SK-N-SH (cell line): ENCODE results near the gene SNIP1. TPM values are rescaled to one million over a fixed set of nuclear protein-coding genes. Genes with fewer than 3 reads are reported as not detected.

Source experiments
- CTCF ChIA-PET: fragments of 300-600, 350-600 bp; formaldehyde crosslinking; extraction: SDS; loops from one replicate; lab custom pipeline; 2021; lab: Yijun Ruan, JAX
- POLR2A ChIA-PET: fragments of 350-600 bp; sonication (Branson Sonifier 250); formaldehyde crosslinking; extraction: SDS; loops from one replicate; lab custom pipeline; 2020; ENCODE audit warnings: antibody characterized with exemption, inconsistent platforms; lab: Yijun Ruan, JAX
- DNase-seq: peaks from one replicate; pipeline ENCODE4 v3.0.0; 2012
- H2AFZ ChIP-seq: fragments of 200-600 bp; sonication (generic); 2 replicates; pipeline ENCODE4 v1.8.1; 2016; ENCODE audit warnings: antibody characterized with exemption, mild to moderate bottlenecking, low read depth
- H3F3A ChIP-seq: fragments of 200-600 bp; sonication (generic); replicated peaks from 2 replicates; pipeline ENCODE3; 2016; ENCODE audit warnings: antibody characterized with exemption, mild to moderate bottlenecking; ENCODE audit not compliant: insufficient read depth
- H3K27ac ChIP-seq, 2 experiments: fragments of 200-500 bp in 1 of 2; fragments of 200-600 bp in 1 of 2; sonication (Bioruptor generic) in 1 of 2; sonication (generic), shearing (Covaris generic) in 1 of 2; 2 replicates each; pipeline versions ENCODE4 v1.5.1 to v1.6.1; 2014 to 2016; ENCODE audit warnings: low read depth in 2 of 2, inconsistent platforms in 1 of 2, low read length in 1 of 2, mild to moderate bottlenecking in 1 of 2, mixed read lengths in 1 of 2
- H3K27me3 ChIP-seq: fragments of 200-600 bp; sonication (generic), shearing (Covaris generic); 2 replicates; pipeline ENCODE4 v1.6.1; 2016; ENCODE audit warnings: mixed run types; ENCODE audit not compliant: insufficient read depth
- H3K36me3 ChIP-seq, 2 experiments: fragments of 200-500 bp in 1 of 2; fragments of 200-600 bp in 1 of 2; sonication (Bioruptor generic) in 1 of 2; sonication (generic) in 1 of 2; replicated peaks in 1 of 2; 2 replicates each; pipeline versions ENCODE3 to v1.5.1; 2014 to 2016; ENCODE audit warnings: low read length in 1 of 2, mild to moderate bottlenecking in 1 of 2; ENCODE audit not compliant: insufficient read depth in 2 of 2, control insufficient read depth in 1 of 2
- H3K4me1 ChIP-seq, 2 experiments: fragments of 200-500 bp in 1 of 2; fragments of 200-600 bp in 1 of 2; sonication (Bioruptor generic) in 1 of 2; sonication (generic), shearing (Covaris generic) in 1 of 2; 2 replicates each; pipeline versions ENCODE4 v1.5.1 to v1.6.1; 2014 to 2016; ENCODE audit warnings: low read depth in 1 of 2, low read length in 1 of 2, mixed run types in 1 of 2; ENCODE audit not compliant: insufficient read depth in 2 of 2, control insufficient read depth in 1 of 2
- H3K4me2 ChIP-seq: fragments of 200-600 bp; sonication (generic), shearing (Covaris generic); 2 replicates; pipeline ENCODE4 v1.6.1; 2017; ENCODE audit warnings: mixed run types
- H3K4me3 ChIP-seq, 2 experiments: fragments of 200-500 bp in 1 of 2; fragments of 200-600 bp in 1 of 2; sonication (Bioruptor generic) in 1 of 2; sonication (generic), shearing (Covaris generic) in 1 of 2; 2 replicates each; pipeline versions ENCODE4 v1.5.1 to v1.8.1; 2014 to 2016; ENCODE audit warnings: low read depth in 2 of 2, inconsistent platforms in 1 of 2, low read length in 1 of 2, mild to moderate bottlenecking in 1 of 2, mixed read lengths in 1 of 2, moderate library complexity in 1 of 2
- H3K79me2 ChIP-seq: fragments of 200-600 bp; sonication (generic); 2 replicates; pipeline ENCODE4 v1.8.1; 2017; ENCODE audit warnings: mild to moderate bottlenecking; ENCODE audit not compliant: insufficient read depth
- H3K9ac ChIP-seq: fragments of 200-600 bp; sonication (generic); 2 replicates; pipeline ENCODE4 v1.6.1; 2017; ENCODE audit warnings: mixed run types
- H3K9me2 ChIP-seq: fragments of 200-600 bp; sonication (generic); 2 replicates; pipeline ENCODE4 v1.6.1; 2017; ENCODE audit warnings: mixed run types
- H3K9me3 ChIP-seq: fragments of 200-600 bp; sonication (generic); 2 replicates; pipeline ENCODE4 v1.6.1; 2017; ENCODE audit warnings: mixed run types, mild to moderate bottlenecking, moderate library complexity
- H4K20me1 ChIP-seq: fragments of 200-600 bp; sonication (generic); 2 replicates; pipeline ENCODE4 v1.6.1; 2017; ENCODE audit warnings: mild to moderate bottlenecking, mixed run types; ENCODE audit not compliant: insufficient read depth
- CHD2 ChIP-seq: fragments of 150-350 bp; IDR thresholded peaks from 2 replicates; pipeline ENCODE4 v1.6.1; 2018; ENCODE audit warnings: low read length; ENCODE audit not compliant: partially characterized antibody
- FOSL2 ChIP-seq: IDR thresholded peaks from 2 replicates; pipeline ENCODE4 v1.4.0; 2012; ENCODE audit warnings: low read depth, mild to moderate bottlenecking, moderate library complexity, borderline replicate concordance
- FOXM1 ChIP-seq: IDR thresholded peaks from 2 replicates; pipeline ENCODE4 v1.4.0; 2012; ENCODE audit warnings: low read depth, mild to moderate bottlenecking
- GABPA ChIP-seq: IDR thresholded peaks from 2 replicates; pipeline ENCODE4 v1.4.0; 2012; ENCODE audit warnings: low read depth, mild to moderate bottlenecking
- GATA2 ChIP-seq: sonication (generic); formaldehyde crosslinking; IDR thresholded peaks from 2 replicates; pipeline ENCODE4 v1.5.0; 2020; ENCODE audit warnings: mild to moderate bottlenecking, missing genetic modification reagents
- POLR2AphosphoS5 ChIP-seq: IDR thresholded peaks from 2 replicates; pipeline ENCODE4 v1.6.1; 2012; ENCODE audit warnings: low read depth, low read length
- RAD21 ChIP-seq: IDR thresholded peaks from 2 replicates; pipeline ENCODE4 v1.6.1; 2012; ENCODE audit warnings: mild to moderate bottlenecking, low read length
- RCOR1 ChIP-seq: fragments of 150-350 bp; IDR thresholded peaks from 2 replicates; pipeline ENCODE4 v1.6.1; 2017; ENCODE audit warnings: antibody characterized with exemption, low read length
- RFX5 ChIP-seq: IDR thresholded peaks from 2 replicates; pipeline ENCODE4 v1.6.1; 2012; ENCODE audit warnings: mild to moderate bottlenecking, improper control_type of control experiment, low read length
- SIN3A ChIP-seq: IDR thresholded peaks from 2 replicates; pipeline ENCODE4 v1.6.1; 2012; ENCODE audit warnings: low read depth, mild to moderate bottlenecking, low read length, moderate library complexity, borderline replicate concordance
- TAF1 ChIP-seq: IDR thresholded peaks from 2 replicates; pipeline ENCODE4 v1.6.1; 2012; ENCODE audit warnings: low read depth, mild to moderate bottlenecking, low read length, moderate library complexity, borderline replicate concordance
- YY1 ChIP-seq: IDR thresholded peaks from 2 replicates; pipeline ENCODE4 v1.4.0; 2012; ENCODE audit warnings: low read depth, mild to moderate bottlenecking
- WGBS: methylation state at CpG from one replicate; pipeline ENCODE4 v1.1.6; 2017; ENCODE audit warnings: low lambda C conversion rate; 5-methylcytosine and 5-hydroxymethylcytosine counted together
- polyA plus RNA-seq, 3 experiments: library from polyadenylated mRNA; depleted of rRNA; stranded (reverse); fragments of >200 nt; gene quantifications; 2 replicates each; pipeline ENCODE4 v1.2.3, GENCODE V29; 2012
- TF ChIP-seq, protein P1 (sequence below): IDR thresholded peaks from 2 replicates; pipeline ENCODE4 v1.6.1; 2012; ENCODE audit warnings: mild to moderate bottlenecking, low read depth, low read length, moderate library complexity
- TF ChIP-seq, protein P2 (sequence below): fragments of 150-350 bp; IDR thresholded peaks from 2 replicates; pipeline ENCODE4 v1.6.1; 2017; ENCODE audit warnings: antibody characterized with exemption, low read length, low read depth, borderline replicate concordance
- TF ChIP-seq, protein P3 (sequence below): IDR thresholded peaks from 2 replicates; pipeline ENCODE4 v1.4.0; 2012; ENCODE audit warnings: low read depth
- TF ChIP-seq, protein P4 (sequence below): IDR thresholded peaks from 2 replicates; pipeline ENCODE4 v1.4.0; 2012; ENCODE audit warnings: low read depth, borderline replicate concordance

Gene SNIP1
- polyA plus RNA-seq, 1 of the 3 experiments (the other 2 are of a cell fraction): 10.2 TPM

DNA sequence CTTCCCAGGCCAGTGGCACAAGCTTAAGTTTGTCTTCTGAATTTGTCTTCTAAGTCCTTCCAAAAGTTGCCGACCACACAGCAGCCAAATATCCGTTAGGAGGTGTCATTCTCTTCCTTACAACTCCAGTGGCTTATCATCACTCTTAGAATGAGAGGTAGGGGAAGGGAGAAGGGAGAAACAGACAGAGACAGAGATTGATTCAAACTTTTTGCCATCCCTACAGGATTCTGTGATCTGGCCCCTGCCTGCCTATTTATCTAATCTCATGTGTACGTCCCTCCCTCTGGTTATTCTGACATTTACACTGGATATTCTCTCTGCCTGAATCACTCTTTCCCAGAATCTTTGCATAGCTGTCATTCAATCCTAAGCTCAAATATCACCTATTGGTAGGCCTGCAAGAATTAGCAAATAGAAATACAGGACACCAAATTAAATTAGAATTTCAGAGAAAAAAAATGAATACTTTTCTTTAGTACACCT lies 42.1 kb upstream of the SNIP1 start:
- CTCF ChIA-PET: interaction anchor here (0.9 to 1.5 kb wide), 3 partner anchors 10 to 86 kb away, joined by 3 to 12 read pairs (median 4); no protein-coding TSS in a partner anchor
- peak overlapping the region; percentile 99 for H3K4me2 ChIP-seq
- peak overlapping the region; percentile 84 to 87 for H3K4me3 ChIP-seq
- POLR2A ChIA-PET: interaction anchor here (1.4 kb wide), 2 partner anchors 96 to 111 kb away, joined by 3 to 6 read pairs; partner anchors contain the start of gene CDCA8
- WGBS: 8% methylated on average over 3 of the region's 3 CpGs
- no peaks in the 10 kb centered on the region for H3F3A ChIP-seq
- H3K27me3 ChIP-seq: no peaks in the 10 kb centered on the region
- peaks cover 8% of the 10 kb centered on the region for H4K20me1 ChIP-seq
- H3K4me1 ChIP-seq: peaks cover 10 to 24% of the 10 kb centered on the region in 2 experiments; a peak in 3 of 4 replicates
- H3K9ac ChIP-seq: peak overlapping the region; percentile 86
- H3K9me3 ChIP-seq: no peaks in the 10 kb centered on the region
- TF ChIP-seq GATA2 (CRISPR knock-in tag) (no peak), FOXM1 (no peak), SIN3A (no peak)
- peak overlapping the region; percentile 77 to 80 for H3K27ac ChIP-seq
- peak overlapping the region; percentile 95 for H2AFZ ChIP-seq
- H3K36me3 ChIP-seq: peaks cover 21 to 24% of the 10 kb centered on the region in 2 experiments
- peaks cover 43% of the 10 kb centered on the region for H3K79me2 ChIP-seq
- DNase-seq: no peak
- no peaks in the 10 kb centered on the region for H3K9me2 ChIP-seq

DNA sequence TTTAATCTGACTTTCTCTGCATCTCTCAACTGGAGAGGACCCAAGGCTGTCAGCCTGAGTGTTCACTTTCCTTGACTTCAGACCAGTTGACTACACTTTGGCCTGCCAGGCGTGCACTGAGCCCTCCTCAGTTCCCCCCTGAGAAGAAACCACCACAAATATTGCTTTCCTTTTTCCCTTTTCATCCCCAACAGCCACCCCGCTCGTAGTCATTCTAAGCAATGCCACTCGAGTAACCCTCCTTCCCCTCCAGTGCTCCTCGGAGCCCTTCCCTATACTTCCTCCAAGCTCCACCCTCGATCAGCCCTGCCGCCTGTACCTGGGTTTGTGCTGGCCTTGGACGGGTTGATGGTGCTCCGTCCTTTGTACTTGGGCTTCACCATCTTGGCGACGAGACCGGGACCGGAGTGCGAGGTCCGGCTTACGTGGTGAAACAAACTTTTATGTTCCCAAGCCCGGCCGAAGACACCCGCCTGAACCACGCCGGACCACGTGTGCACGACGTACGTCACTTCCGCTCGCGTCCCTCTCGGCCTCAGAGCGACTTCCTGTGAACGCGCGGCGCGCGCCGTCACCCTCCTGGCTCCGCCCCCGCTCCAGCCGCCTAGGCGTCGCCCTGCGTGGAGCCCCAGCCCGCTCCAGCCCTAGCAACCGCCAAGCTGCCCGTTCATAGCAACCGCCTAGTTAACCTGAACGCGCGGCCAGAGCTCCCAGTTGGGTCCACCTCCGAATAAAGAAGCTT lies 41.5 kb upstream of the SNIP1 start, which contains the start of gene GNL2:
Gene GNL2, minus strand, starts transcription at position 498 of the 742 bp plus-strand sequence. Its CDS starts 115 bp downstream, at position 383.
- peaks cover 8% of the 10 kb centered on the region for H4K20me1 ChIP-seq
- under 1% methylated on average over 27 of the region's 51 CpGs for WGBS
- peak within 1 kb of the TSS; percentile 95 for H2AFZ ChIP-seq
- H3K4me1 ChIP-seq: peaks cover 10 to 24% of the 10 kb centered on the region in 2 experiments; a peak in 3 of 4 replicates
- peak within 1 kb of the TSS; percentile 77 to 80 for H3K27ac ChIP-seq
- H3K4me2 ChIP-seq: peak within 1 kb of the TSS; percentile 99
- no peaks in the 10 kb centered on the region for H3K9me2 ChIP-seq
- no peaks in the 10 kb centered on the region for H3F3A ChIP-seq
- H3K79me2 ChIP-seq: peaks cover 43% of the 10 kb centered on the region
- no peaks in the 10 kb centered on the region for H3K9me3 ChIP-seq
- peak within 1 kb of the TSS; percentile 84 to 87 for H3K4me3 ChIP-seq
- peak; percentile 96 for DNase-seq
- no peaks in the 10 kb centered on the region for H3K27me3 ChIP-seq
- H3K36me3 ChIP-seq: peaks cover 24 to 30% of the 10 kb centered on the region in 2 experiments
- peak within 1 kb of the TSS; percentile 86 for H3K9ac ChIP-seq
- POLR2A ChIA-PET: interaction anchor here (0.8 to 1.4 kb wide), 3 partner anchors 95 to 111 kb away, joined by 3 to 6 read pairs (median 3); partner anchors contain the start of gene CDCA8
- CTCF ChIA-PET: interaction anchor here (0.9 to 1.5 kb wide), 3 partner anchors 9 to 87 kb away, joined by 3 to 12 read pairs (median 4); no protein-coding TSS in a partner anchor
- TF ChIP-seq RFX5 (no peak), FOXM1 (no peak), YY1 (no peak), RCOR1 (0 out of 2 replicates have a peak, but pooled peaks have one; percentile 5), SIN3A (0 out of 2 replicates have a peak, but pooled peaks have one; percentile 89), RAD21 (no peak), CHD2 (peak; percentile 29), POLR2AphosphoS5 (peak; percentile 94), TAF1 (peak; percentile 68; the same call in 1 of the 2 replicates), FOSL2 (no peak), GABPA (peak; percentile 89)
- TF ChIP-seq, protein P1, sequence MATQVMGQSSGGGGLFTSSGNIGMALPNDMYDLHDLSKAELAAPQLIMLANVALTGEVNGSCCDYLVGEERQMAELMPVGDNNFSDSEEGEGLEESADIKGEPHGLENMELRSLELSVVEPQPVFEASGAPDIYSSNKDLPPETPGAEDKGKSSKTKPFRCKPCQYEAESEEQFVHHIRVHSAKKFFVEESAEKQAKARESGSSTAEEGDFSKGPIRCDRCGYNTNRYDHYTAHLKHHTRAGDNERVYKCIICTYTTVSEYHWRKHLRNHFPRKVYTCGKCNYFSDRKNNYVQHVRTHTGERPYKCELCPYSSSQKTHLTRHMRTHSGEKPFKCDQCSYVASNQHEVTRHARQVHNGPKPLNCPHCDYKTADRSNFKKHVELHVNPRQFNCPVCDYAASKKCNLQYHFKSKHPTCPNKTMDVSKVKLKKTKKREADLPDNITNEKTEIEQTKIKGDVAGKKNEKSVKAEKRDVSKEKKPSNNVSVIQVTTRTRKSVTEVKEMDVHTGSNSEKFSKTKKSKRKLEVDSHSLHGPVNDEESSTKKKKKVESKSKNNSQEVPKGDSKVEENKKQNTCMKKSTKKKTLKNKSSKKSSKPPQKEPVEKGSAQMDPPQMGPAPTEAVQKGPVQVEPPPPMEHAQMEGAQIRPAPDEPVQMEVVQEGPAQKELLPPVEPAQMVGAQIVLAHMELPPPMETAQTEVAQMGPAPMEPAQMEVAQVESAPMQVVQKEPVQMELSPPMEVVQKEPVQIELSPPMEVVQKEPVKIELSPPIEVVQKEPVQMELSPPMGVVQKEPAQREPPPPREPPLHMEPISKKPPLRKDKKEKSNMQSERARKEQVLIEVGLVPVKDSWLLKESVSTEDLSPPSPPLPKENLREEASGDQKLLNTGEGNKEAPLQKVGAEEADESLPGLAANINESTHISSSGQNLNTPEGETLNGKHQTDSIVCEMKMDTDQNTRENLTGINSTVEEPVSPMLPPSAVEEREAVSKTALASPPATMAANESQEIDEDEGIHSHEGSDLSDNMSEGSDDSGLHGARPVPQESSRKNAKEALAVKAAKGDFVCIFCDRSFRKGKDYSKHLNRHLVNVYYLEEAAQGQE: peak; percentile 24; the same call in 1 of the 2 replicates
- TF ChIP-seq, protein P2, sequence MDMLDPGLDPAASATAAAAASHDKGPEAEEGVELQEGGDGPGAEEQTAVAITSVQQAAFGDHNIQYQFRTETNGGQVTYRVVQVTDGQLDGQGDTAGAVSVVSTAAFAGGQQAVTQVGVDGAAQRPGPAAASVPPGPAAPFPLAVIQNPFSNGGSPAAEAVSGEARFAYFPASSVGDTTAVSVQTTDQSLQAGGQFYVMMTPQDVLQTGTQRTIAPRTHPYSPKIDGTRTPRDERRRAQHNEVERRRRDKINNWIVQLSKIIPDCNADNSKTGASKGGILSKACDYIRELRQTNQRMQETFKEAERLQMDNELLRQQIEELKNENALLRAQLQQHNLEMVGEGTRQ: peak; percentile 71
- TF ChIP-seq, protein P3, sequence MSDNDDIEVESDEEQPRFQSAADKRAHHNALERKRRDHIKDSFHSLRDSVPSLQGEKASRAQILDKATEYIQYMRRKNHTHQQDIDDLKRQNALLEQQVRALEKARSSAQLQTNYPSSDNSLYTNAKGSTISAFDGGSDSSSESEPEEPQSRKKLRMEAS: peak; percentile 99
- TF ChIP-seq, protein P4, sequence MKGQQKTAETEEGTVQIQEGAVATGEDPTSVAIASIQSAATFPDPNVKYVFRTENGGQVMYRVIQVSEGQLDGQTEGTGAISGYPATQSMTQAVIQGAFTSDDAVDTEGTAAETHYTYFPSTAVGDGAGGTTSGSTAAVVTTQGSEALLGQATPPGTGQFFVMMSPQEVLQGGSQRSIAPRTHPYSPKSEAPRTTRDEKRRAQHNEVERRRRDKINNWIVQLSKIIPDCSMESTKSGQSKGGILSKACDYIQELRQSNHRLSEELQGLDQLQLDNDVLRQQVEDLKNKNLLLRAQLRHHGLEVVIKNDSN: peak; percentile 95
